Endothelial cell of umbilical vein (primary cell): ENCODE data around the gene BST2. TPM values are rescaled to one million over a fixed set of nuclear protein-coding genes. Genes with fewer than 3 reads are reported as not detected.

Experiments
- BruUV-seq: library from RNA; stranded (reverse); fragments of 400-500 nt; replicated peaks from 2 replicates; lab custom pipeline; 2021; lab: Mats Ljungman, UMichigan
- CTCF ChIA-PET: fragments of 300-600, 350-600 bp; sonication (Branson Sonifier 250); formaldehyde crosslinking; loops from one replicate; lab custom pipeline; 2021; ENCODE audit warnings: antibody characterized with exemption, inconsistent platforms; lab: Charles Lee
- POLR2A ChIA-PET: fragments of 300-600, 350-600 bp; sonication (Branson Sonifier 250); formaldehyde crosslinking; loops from one replicate; lab custom pipeline; 2021; ENCODE audit warnings: antibody characterized with exemption, inconsistent platforms; lab: Charles Lee
- DNase-seq: peaks from one replicate; pipeline ENCODE4 v3.0.0-alpha.2; 2011; ENCODE audit warnings: low read depth, low spot score
- FAIRE-seq: peaks from 2 replicates; lab custom pipeline; 2011; peaks lifted over from hg19 to GRCh38; lab: Jason Lieb, UNC
- H2AFZ ChIP-seq: 2 replicates; pipeline ENCODE4 v1.6.0; 2012; ENCODE audit warnings: low read depth, low read length, control low read depth, inconsistent platforms
- H3K27ac ChIP-seq: 2 replicates; pipeline ENCODE4 v1.5.1; 2011; ENCODE audit warnings: low read depth, mild to moderate bottlenecking, control low read depth, low read length, moderate library complexity; ENCODE audit not compliant: insufficient read depth
- H3K27me3 ChIP-seq, 2 experiments: 2 replicates each; pipeline versions ENCODE4 v1.6.0 to v1.6.1; 2011; ENCODE audit warnings: low read length in 2 of 2, mixed read lengths in 1 of 2; ENCODE audit not compliant: control insufficient read depth in 2 of 2, insufficient read depth in 2 of 2
- H3K36me3 ChIP-seq, 2 experiments: 2 replicates in 1 of 2; 3 replicates in 1 of 2; pipeline ENCODE4 v1.5.1; 2011; ENCODE audit warnings: low read length in 2 of 2, mild to moderate bottlenecking in 1 of 2, moderate library complexity in 1 of 2; ENCODE audit not compliant: control insufficient read depth in 2 of 2, insufficient read depth in 2 of 2; ENCODE audit errors: extremely low read depth in 1 of 2
- H3K4me1 ChIP-seq: 3 replicates; pipeline ENCODE4 v1.5.1; 2011; ENCODE audit warnings: mild to moderate bottlenecking, low read length; ENCODE audit not compliant: control insufficient read depth, insufficient read depth; ENCODE audit errors: extremely low read depth
- H3K4me2 ChIP-seq: 2 replicates; pipeline ENCODE4 v1.6.1; 2011; ENCODE audit warnings: low read length, control low read depth, mixed read lengths; ENCODE audit not compliant: insufficient read depth
- H3K4me3 ChIP-seq, 3 experiments: fragments of 200-600 bp in 1 of 3; sonication (generic), shearing (Covaris generic) in 1 of 3; replicated peaks in 1 of 3; 2 replicates each; pipeline ENCODE4 v1.5.1; 2011 to 2016; ENCODE audit warnings: control low read depth in 3 of 3, low read length in 3 of 3, mild to moderate bottlenecking in 2 of 3, inconsistent platforms in 1 of 3, low read depth in 1 of 3, moderate library complexity in 1 of 3; ENCODE audit not compliant: insufficient read depth in 1 of 3
- H3K79me2 ChIP-seq: 2 replicates; pipeline ENCODE4 v1.6.0; 2012; ENCODE audit warnings: low read length, inconsistent platforms; ENCODE audit not compliant: control insufficient read depth, insufficient read depth
- H3K9ac ChIP-seq: replicated peaks from 2 replicates; pipeline ENCODE3; 2011; ENCODE audit warnings: low read length, control low read depth; ENCODE audit not compliant: insufficient read depth; ENCODE audit errors: extremely low read depth
- H3K9me1 ChIP-seq: replicated peaks from 3 replicates; pipeline ENCODE4 v1.6.0; 2011; ENCODE audit warnings: mild to moderate bottlenecking, low read length; ENCODE audit not compliant: control insufficient read depth, insufficient read depth; ENCODE audit errors: extremely low read depth
- H3K9me3 ChIP-seq: replicated peaks from 2 replicates; pipeline ENCODE4 v1.5.1; 2012; ENCODE audit warnings: low read length, inconsistent platforms; ENCODE audit not compliant: control insufficient read depth, insufficient read depth
- H4K20me1 ChIP-seq: replicated peaks from 2 replicates; pipeline ENCODE3; 2011; ENCODE audit warnings: mild to moderate bottlenecking, low read length; ENCODE audit not compliant: control insufficient read depth, insufficient read depth; ENCODE audit errors: extremely low read depth
- EZH2 ChIP-seq: IDR thresholded peaks from 2 replicates; pipeline ENCODE4 v1.6.1; 2012; ENCODE audit warnings: borderline replicate concordance, low read depth, mild to moderate bottlenecking, moderate library complexity, low read length, inconsistent platforms; ENCODE audit not compliant: severe bottlenecking
- POLR2A ChIP-seq: IDR thresholded peaks from 2 replicates; pipeline ENCODE4 v1.6.1; 2012; ENCODE audit warnings: low read depth, mild to moderate bottlenecking, control low read depth, low read length
- POLR2AphosphoS5 ChIP-seq: IDR thresholded peaks from 2 replicates; pipeline ENCODE4 v1.6.1; 2012; ENCODE audit warnings: low read depth, mild to moderate bottlenecking, control low read depth, low read length, moderate library complexity; ENCODE audit not compliant: insufficient read depth
- dilution Hi-C: fragments of 300-500 bp; cut with MboI; formaldehyde crosslinking; loops from one replicate; pipeline ENCODE4 v1.15.0; 2019; ENCODE audit warnings: low sequenced_read_pairs; ENCODE audit not compliant: extremely low pct_ligation_motif_present
- intact Hi-C: fragments of 100-400 bp; cut with micrococcal nuclease; formaldehyde crosslinking; loops from one replicate; pipeline ENCODE4 v1.10.0; 2022
- polyA plus RNA-seq, 4 experiments: library from polyadenylated mRNA; depleted of rRNA in 3 of 4; stranded (reverse) in 3 of 4; unstranded in 1 of 4; fragments of >200 nt; gene quantifications; 2 replicates each; pipeline versions ENCODE4 v1.2.1 to v1.2.3, GENCODE V29; 2011 to 2012; ENCODE audit warnings: missing spikeins in 1 of 4
- total RNA-seq: library from RNA; stranded (reverse); gene quantifications from 2 replicates; pipeline ENCODE4 v1.2.3, GENCODE V29; 2021
- TF ChIP-seq, protein P1 (sequence below): IDR thresholded peaks from 2 replicates; pipeline ENCODE4 v1.6.1; 2011; ENCODE audit not compliant: insufficient read depth, insufficient read length
- TF ChIP-seq, protein P2 (sequence below), 2 donors: IDR thresholded peaks; 1 replicate in 1 of 2; 2 replicates in 1 of 2; pipeline ENCODE4 v1.5.1; 2011; ENCODE audit warnings: low read length in 2 of 2, mild to moderate bottlenecking in 2 of 2, moderate library complexity in 2 of 2, control low read depth in 1 of 2, inconsistent platforms in 1 of 2, low read depth in 1 of 2; ENCODE audit not compliant: insufficient read depth in 1 of 2; ENCODE audit errors: extremely low read depth in 1 of 2

BST2 gene
- total and polyA plus RNA-seq, 2 donors (not counting 3 experiments of a cell fraction or from before 2014, with no cell fraction given), result 21.2 to 146 TPM

DNA sequence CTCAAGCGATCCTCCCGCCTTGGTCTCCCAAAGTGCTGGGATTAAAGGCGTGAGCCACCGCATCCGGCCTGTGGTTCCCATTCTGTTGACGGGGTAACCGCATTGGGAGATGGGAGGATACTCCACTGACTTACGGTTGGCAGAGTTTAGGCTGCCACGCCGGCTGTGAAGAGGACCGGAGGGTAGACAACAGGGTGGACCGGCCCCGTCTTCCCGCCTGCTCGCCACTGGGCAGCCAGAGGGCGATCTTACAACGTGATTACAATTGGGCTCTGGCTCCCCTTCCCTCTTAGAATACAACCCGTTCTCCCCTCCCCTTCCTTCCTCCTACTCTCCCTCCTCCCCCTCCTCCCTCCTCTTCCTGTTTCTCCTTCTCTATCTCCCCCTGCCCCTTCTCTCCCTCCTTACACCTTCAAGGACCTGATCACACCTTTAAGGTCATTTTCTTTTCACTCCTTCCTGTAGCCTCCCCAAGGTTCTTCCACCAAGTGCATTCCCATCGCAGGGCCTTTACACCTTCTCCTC is 10.5 kb downstream of the BST2 start:
- Histone ChIP-seq H3K79me2 (no peaks in the 10 kb centered on the region), H4K20me1 (no peaks in the 10 kb centered on the region), H3K27ac (no peak overlapping the region), H3K9me1 (no peaks in the 10 kb centered on the region), H3K4me1 (peaks cover 16% of the 10 kb centered on the region), H3K4me3 (no peak overlapping the region), H3K9ac (no peak overlapping the region), H2AFZ (peak overlapping the region; percentile 69), H3K9me3 (no peaks in the 10 kb centered on the region), H3K4me2 (no peak overlapping the region), H3K36me3 (no peaks in the 10 kb centered on the region), H3K27me3 (peaks cover 2 to 3% of the 10 kb centered on the region in 2 experiments)
- DNase-seq (peak; percentile 55), FAIRE-seq (peak; percentile 68)
- intact Hi-C loops (loop anchor here (1.0 kb wide), 2 partner anchors 25 to 71 kb away; partner anchors contain the start of gene MVB12A), dilution Hi-C loops (no loop called here)
- no TSS peak for BruUV-seq
- CTCF ChIA-PET, result interaction anchor here (0.6 to 2.6 kb wide), 8 partner anchors 25 to 372 kb away, joined by 3 to 12 read pairs (median 4); partner anchors contain the start of gene MVB12A
- TF ChIP-seq, protein P1, sequence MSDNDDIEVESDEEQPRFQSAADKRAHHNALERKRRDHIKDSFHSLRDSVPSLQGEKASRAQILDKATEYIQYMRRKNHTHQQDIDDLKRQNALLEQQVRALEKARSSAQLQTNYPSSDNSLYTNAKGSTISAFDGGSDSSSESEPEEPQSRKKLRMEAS, result no peak
- TF ChIP-seq POLR2AphosphoS5, result peak; percentile 67
- TF ChIP-seq, protein P2, sequence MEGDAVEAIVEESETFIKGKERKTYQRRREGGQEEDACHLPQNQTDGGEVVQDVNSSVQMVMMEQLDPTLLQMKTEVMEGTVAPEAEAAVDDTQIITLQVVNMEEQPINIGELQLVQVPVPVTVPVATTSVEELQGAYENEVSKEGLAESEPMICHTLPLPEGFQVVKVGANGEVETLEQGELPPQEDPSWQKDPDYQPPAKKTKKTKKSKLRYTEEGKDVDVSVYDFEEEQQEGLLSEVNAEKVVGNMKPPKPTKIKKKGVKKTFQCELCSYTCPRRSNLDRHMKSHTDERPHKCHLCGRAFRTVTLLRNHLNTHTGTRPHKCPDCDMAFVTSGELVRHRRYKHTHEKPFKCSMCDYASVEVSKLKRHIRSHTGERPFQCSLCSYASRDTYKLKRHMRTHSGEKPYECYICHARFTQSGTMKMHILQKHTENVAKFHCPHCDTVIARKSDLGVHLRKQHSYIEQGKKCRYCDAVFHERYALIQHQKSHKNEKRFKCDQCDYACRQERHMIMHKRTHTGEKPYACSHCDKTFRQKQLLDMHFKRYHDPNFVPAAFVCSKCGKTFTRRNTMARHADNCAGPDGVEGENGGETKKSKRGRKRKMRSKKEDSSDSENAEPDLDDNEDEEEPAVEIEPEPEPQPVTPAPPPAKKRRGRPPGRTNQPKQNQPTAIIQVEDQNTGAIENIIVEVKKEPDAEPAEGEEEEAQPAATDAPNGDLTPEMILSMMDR (IDR thresholded peaks at IDR 0.05; ENCODE audit: extremely low read depth in 1 of 2, insufficient read depth in 1 of 2, low read depth in 1 of 2, low read length in 2 of 2), result peak; percentile 62 to 82
- no peak for TF ChIP-seq EZH2
- peak; percentile 55 for TF ChIP-seq POLR2A
- POLR2A ChIA-PET, result interaction anchor here (0.5 kb wide), 1 partner anchor 9 kb away, joined by 3 read pairs; no protein-coding TSS in a partner anchor
